ENCODE data around the gene NRG2. TPM values are rescaled to one million over a fixed set of nuclear protein-coding genes. Genes with fewer than 3 reads are reported as not detected.

NRG2 gene
- polyA plus RNA-seq, 1 experiment, result not detected

GRCh38 chr5:139882316-139882715, 160.8 kb downstream of the NRG2 start:
- DNase-seq (ENCODE audit: low read depth), result no peak
- CTCF ChIA-PET, result interaction anchor here (1.6 to 2.3 kb wide), 2 partner anchors 12 to 95 kb away, joined by 4 to 7 read pairs; no protein-coding TSS in a partner anchor

DNA sequence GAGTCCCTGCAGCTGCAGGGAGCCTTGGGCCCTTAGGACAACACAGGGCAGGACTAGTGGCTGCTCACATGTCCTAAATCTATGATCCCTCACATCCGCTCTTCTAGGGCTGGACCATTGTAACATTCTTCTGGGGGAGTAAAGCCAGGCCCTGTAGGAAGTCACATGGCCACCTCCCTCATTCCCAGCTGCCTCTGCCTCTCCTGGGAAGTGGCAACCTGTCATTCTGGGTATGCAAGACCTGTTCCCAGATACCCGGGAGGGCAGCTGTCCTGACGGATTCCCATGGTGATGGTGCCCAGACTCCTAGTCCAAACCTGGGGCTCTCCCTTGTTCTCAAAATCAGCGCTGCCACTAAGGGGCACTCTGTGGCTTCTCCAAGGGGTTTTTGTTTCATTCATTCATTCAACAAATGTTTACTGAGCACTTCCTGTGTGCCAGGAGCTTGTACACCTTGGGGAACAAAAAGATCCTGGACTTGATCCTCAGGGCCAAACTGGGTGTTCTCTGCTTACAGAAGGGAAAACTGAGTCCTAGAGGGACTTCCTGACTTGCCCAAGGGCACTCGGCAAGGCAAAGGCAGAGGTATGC, 161.9 kb downstream of the NRG2 start:
- Histone ChIP-seq H3K36me3 (ENCODE audit: control insufficient read depth, insufficient read depth, low read length) (no peaks in the 10 kb centered on the region), H3K27me3 (ENCODE audit: control insufficient read depth, insufficient read depth, low read length) (peaks cover 19% of the 10 kb centered on the region), H3K4me3 (ENCODE audit: low read depth, low read length) (no peak overlapping the region)
- DNase-seq (ENCODE audit: low read depth), result no peak
- no peak for TF ChIP-seq CTCF (IDR thresholded peaks at IDR 0.05; ENCODE audit: insufficient read depth, low read depth, low read length)
- POLR2A ChIA-PET, result no interaction called here
- CTCF ChIA-PET, result interaction anchor here (0.8 to 2.3 kb wide), 5 partner anchors 11 to 94 kb away, joined by 3 to 7 read pairs (median 3); no protein-coding TSS in a partner anchor

More at GRCh38 chr5:139882316-139882715, 160.8 kb downstream of the NRG2 start:
- H3K27me3 ChIP-seq (ENCODE audit: control insufficient read depth, insufficient read depth, low read length), result peaks cover 19% of the 10 kb centered on the region
- H3K4me3 ChIP-seq (ENCODE audit: low read depth, low read length), result no peak overlapping the region
- H3K36me3 ChIP-seq (ENCODE audit: control insufficient read depth, insufficient read depth, low read length), result no peaks in the 10 kb centered on the region
- no peak for TF ChIP-seq CTCF (IDR thresholded peaks at IDR 0.05; ENCODE audit: insufficient read depth, low read depth, low read length)
- POLR2A ChIA-PET, result no interaction called here

- TF ChIP-seq CTCF (IDR thresholded peaks at IDR 0.05; ENCODE audit: insufficient read depth, low read depth, low read length), result no peak
- peaks cover 19% of the 10 kb centered on the region for H3K27me3 ChIP-seq (ENCODE audit: control insufficient read depth, insufficient read depth, low read length)
- H3K4me3 ChIP-seq (ENCODE audit: low read depth, low read length), result no peak overlapping the region
- no peaks in the 10 kb centered on the region for H3K36me3 ChIP-seq (ENCODE audit: control insufficient read depth, insufficient read depth, low read length)
- ChIA-PET POLR2A (no interaction called here), CTCF (interaction anchor here (0.8 to 1.0 kb wide), 3 partner anchors 13 to 89 kb away, joined by 3 read pairs; no protein-coding TSS in a partner anchor)
- no peak for DNase-seq (ENCODE audit: low read depth)
These were observed 162.5 kb downstream of the NRG2 start for GRCh38 chr5:139880416-139881142.

GRCh38 chr5:139878093-139878492, 165.0 kb downstream of the NRG2 start:
- H3K4me3 ChIP-seq (ENCODE audit: low read depth, low read length), result no peak overlapping the region
- peaks cover 13% of the 10 kb centered on the region for H3K27me3 ChIP-seq (ENCODE audit: control insufficient read depth, insufficient read depth, low read length)
- no peak for TF ChIP-seq CTCF (IDR thresholded peaks at IDR 0.05; ENCODE audit: insufficient read depth, low read depth, low read length)
- POLR2A ChIA-PET, result no interaction called here
- H3K36me3 ChIP-seq (ENCODE audit: control insufficient read depth, insufficient read depth, low read length), result no peaks in the 10 kb centered on the region
- no peak for DNase-seq (ENCODE audit: low read depth)
- CTCF ChIA-PET, result no interaction called here

- DNase-seq (ENCODE audit: low read depth), result no peak
- no peaks in the 10 kb centered on the region for H3K36me3 ChIP-seq (ENCODE audit: control insufficient read depth, insufficient read depth, low read length)
- no peak overlapping the region for H3K4me3 ChIP-seq (ENCODE audit: low read depth, low read length)
- POLR2A ChIA-PET, result no interaction called here
- no peak for TF ChIP-seq CTCF (IDR thresholded peaks at IDR 0.05; ENCODE audit: insufficient read depth, low read depth, low read length)
- peaks cover 14% of the 10 kb centered on the region for H3K27me3 ChIP-seq (ENCODE audit: control insufficient read depth, insufficient read depth, low read length)
- CTCF ChIA-PET, result no interaction called here
These were observed 165.9 kb downstream of the NRG2 start for GRCh38 chr5:139877129-139877597.

Data from BJ (cell line).